Nephron progenitor cell (in vitro differentiated cells): ENCODE data around the gene RBM20.

Experiments
- DNase-seq: peaks from one replicate; pipeline ENCODE4 v3.0.0; 2021
- H3K27ac Mint-ChIP-seq: 2 replicates; pipeline ENCODE4 v1.8.0; 2021; ENCODE audit warnings: mild to moderate bottlenecking, moderate library complexity, mixed read lengths
- H3K27me3 Mint-ChIP-seq: 2 replicates; pipeline ENCODE4 v1.8.0; 2021; ENCODE audit warnings: mild to moderate bottlenecking, low read depth, mixed read lengths; ENCODE audit not compliant: poor library complexity
- H3K36me3 Mint-ChIP-seq: 2 replicates; pipeline ENCODE4 v1.8.0; 2021; ENCODE audit warnings: low read depth, mixed read lengths
- H3K4me1 Mint-ChIP-seq: 2 replicates; pipeline ENCODE4 v1.8.0; 2021; ENCODE audit warnings: mixed read lengths
- H3K4me3 Mint-ChIP-seq: 2 replicates; pipeline ENCODE4 v1.8.0; 2021; ENCODE audit warnings: mild to moderate bottlenecking, moderate library complexity, mixed read lengths
- H3K9me3 Mint-ChIP-seq: 2 replicates; pipeline ENCODE4 v1.8.0; 2021; ENCODE audit warnings: mild to moderate bottlenecking, moderate library complexity, mixed read lengths
- CTCF ChIP-seq: fragments of 200-600 bp; sonication (generic); IDR thresholded peaks from 2 replicates; pipeline ENCODE4 v1.5.0; 2021; ENCODE audit warnings: antibody characterized with exemption

RBM20 gene

DNA sequence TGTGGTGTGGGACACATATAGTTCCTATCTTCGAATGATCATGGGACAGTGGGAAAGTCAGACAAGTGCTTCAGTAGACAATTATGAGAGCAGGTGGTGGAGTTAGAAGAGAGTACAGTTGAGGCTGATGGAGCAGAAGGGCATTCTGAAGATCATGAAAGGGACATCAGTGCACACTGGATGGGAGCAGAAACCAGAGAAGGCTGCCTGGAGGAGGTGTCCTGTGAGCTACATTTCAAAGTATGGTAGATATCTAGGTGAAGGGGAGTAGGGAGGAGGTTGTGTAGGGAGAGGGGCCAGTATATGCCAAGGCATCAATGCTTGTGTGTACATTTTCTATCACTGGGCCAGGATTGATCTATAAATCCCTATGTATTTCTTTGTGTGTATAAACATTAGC is 127.3 kb downstream of the RBM20 start:
- no peak for DNase-seq
- Mint-ChIP-seq H3K9me3 (peaks cover 11% of the 10 kb centered on the region), H3K27ac (peak overlapping the region; percentile 22), H3K36me3 (peaks cover 5% of the 10 kb centered on the region), H3K27me3 (no peaks in the 10 kb centered on the region), H3K4me3 (no peak overlapping the region), H3K4me1 (peaks cover 30% of the 10 kb centered on the region)
- TF ChIP-seq CTCF, result no peak

DNA sequence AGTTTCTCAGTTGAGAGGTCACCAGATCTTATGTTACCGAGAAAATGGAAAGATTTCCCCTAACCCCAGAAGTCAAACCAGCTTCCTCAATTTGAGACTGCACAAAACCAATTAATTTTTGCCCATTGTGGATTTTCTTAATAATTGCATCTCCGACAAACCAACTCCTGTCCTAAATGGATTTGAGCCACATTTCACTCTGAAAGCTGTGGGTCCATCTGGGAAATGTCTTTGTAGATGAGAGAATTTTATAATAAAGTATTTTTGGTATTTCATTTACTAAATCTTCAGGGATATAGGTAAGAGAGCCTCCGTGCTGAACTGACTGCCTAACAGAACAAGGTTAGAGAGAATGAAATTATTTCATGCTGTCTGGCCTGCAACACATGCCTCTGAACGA is 127.9 kb downstream of the RBM20 start:
- Mint-ChIP-seq H3K9me3 (peaks cover 11% of the 10 kb centered on the region), H3K27ac (no peak overlapping the region), H3K4me3 (no peak overlapping the region), H3K4me1 (peaks cover 30% of the 10 kb centered on the region), H3K36me3 (peaks cover 5% of the 10 kb centered on the region), H3K27me3 (no peaks in the 10 kb centered on the region)
- TF ChIP-seq CTCF, result no peak
- DNase-seq, result no peak

DNA sequence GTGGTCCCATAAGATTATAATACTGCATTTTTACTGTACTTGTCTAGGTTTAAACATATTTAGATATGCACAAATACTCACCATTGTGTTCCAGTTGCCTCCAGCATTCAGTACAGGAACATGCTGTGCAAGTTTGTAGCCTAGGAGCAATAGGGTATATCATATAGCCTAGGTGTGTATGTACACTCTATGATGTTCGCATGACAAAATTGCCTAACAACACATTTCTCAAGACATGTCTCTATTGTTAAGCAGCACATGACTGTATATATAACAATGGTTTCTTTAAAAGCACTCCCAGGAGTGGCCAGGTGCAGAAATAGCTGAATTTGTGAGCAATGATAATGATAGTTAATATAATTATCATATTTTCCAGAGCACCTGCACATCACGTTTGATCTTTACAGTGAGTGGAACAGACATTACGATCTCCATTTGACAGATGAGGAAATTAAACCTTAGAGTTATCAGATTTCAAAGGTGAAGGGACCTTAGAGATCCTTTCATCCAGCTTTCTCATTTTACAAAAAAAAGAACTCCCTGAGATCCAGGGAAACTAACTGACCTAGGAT is 128.4 kb downstream of the RBM20 start:
- no peak for TF ChIP-seq CTCF
- Mint-ChIP-seq H3K36me3 (peaks cover 5% of the 10 kb centered on the region), H3K27ac (peak overlapping the region; percentile 61), H3K4me1 (peaks cover 30% of the 10 kb centered on the region), H3K9me3 (peaks cover 11% of the 10 kb centered on the region), H3K4me3 (no peak overlapping the region), H3K27me3 (no peaks in the 10 kb centered on the region)
- no peak for DNase-seq

DNA sequence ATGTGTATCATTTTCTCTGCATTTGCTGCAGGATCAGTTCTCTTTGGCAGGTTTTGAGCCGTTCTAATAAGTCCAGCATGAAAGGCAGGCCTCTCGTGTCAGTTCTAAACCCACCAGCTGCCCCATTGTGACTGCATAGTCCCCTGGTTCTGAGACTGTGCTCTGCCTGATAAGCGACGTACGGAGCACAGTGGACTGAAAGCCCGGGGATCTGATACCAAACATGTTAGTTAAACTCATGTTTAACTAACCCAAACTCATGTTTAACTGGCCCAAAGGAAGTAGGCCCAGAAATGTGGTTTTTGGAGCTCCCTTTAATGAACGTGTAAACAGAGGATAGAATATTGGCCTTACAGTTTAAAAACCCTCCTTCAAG is 129.5 kb downstream of the RBM20 start:
- DNase-seq, result no peak
- Mint-ChIP-seq H3K4me3 (no peak overlapping the region), H3K27ac (no peak overlapping the region), H3K27me3 (no peaks in the 10 kb centered on the region), H3K36me3 (no peaks in the 10 kb centered on the region), H3K9me3 (no peaks in the 10 kb centered on the region), H3K4me1 (peaks cover 30% of the 10 kb centered on the region)
- TF ChIP-seq CTCF, result no peak

DNA sequence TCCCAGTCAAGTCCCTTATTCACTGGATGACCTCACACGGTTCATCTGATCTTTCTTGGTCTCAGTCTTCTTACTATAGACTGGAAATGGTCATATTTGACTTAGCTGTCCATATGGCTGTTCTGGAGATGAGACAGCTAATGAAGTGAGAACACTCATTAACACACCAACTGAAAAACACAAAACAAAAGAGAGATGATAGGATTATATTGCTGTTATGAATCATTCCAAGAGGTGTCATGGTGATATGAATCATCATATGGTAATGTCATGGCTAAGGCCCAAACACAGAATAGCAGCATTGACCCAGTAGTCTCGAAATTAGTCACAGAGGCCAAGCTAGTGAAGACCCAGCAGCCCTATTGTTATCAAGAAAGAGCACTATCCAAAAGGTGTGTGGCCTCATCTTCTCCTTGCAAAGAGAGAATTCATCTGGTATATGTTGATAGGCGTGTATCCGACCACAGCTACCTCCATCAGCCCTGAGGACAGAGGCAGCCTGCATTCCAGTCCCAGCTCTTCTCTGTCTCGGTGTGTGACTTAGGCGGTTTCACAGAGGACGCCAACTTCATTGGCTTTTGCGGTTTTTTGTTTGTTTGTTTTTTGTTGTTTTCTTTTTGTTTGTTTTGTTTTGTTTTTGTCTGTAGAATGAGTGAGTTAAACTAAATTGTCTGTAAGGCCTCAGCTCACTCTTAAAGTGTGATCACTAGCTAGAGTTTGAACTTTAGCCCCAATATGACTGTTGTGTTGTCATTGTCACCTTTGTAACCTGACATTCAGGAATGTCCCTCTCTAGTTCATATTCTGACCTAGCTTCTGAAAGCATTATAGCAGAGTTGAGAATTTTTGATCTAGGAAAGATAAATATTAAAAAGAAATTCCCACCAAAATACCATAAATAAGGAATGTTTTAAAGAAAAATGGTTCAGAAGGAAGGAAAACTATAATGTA is 130.2 kb downstream of the RBM20 start:
- peaks cover 25% of the 10 kb centered on the region for H3K4me1 Mint-ChIP-seq
- no peak overlapping the region for H3K4me3 Mint-ChIP-seq
- TF ChIP-seq CTCF, result no peak
- no peaks in the 10 kb centered on the region for H3K36me3 Mint-ChIP-seq
- no peaks in the 10 kb centered on the region for H3K9me3 Mint-ChIP-seq
- no peaks in the 10 kb centered on the region for H3K27me3 Mint-ChIP-seq
- DNase-seq, result no peak
- H3K27ac Mint-ChIP-seq, result no peak overlapping the region
